HG03175 (cell line): Measurements from ENCODE around the gene MACROD2.
"Not testable (repeated sequence)": the region's sequence is repeated elsewhere in the genome, so short reads cannot be mapped to it uniquely, and the experiment has no call there.

Experiments used
- ATAC-seq: cut with Tn5 transposase; IDR thresholded peaks from one replicate; pipeline ENCODE4 v1.9.1; 2021; ENCODE audit warnings: mild to moderate bottlenecking, moderate library complexity; ENCODE audit not compliant: unreplicated experiment

MACROD2 gene

GRCh38 chr20:14189794-14190402 lies 194.6 kb downstream of the MACROD2 start:
- no peak for ATAC-seq

DNA sequence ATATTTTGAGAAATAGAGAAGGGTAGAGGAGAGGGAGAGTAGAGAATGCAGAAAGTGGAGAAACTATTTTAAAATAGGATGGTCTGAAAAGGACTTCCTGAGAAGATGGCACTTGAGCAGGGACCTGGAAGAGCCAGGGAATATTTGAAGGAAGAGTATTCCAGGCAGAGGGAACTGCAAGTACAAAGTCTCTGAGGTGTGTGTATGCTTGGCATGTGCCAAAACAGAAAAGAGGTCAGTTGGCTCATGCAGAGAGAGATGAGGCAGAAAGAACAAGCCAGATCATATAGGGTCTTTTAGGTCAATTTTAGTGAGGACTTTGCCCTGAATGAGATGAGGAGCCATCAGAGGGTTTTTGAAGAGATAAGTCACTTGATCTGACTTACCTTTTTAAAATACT lies 196.2 kb downstream of the MACROD2 start:
- ATAC-seq = no peak

GRCh38 chr20:14193443-14193842 lies 198.1 kb downstream of the MACROD2 start:
- no peak for ATAC-seq

DNA sequence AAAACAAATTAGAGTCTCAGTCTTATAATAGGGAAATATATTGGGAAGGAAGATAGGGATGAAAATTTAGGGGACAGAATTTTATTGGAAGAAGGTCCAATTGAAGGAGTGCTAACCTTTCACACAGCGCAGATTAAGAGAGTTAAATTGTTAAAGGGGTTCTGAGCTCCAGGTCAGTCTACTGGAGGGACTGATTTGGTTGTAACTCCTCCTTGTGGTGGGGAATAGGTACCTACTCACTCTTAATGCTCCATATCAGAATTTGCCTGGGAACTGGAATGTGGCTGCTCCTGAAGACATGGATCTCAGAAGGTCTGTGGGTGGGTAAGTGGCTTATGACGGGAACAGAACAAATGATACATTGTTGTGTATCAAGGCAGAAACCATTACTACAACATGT lies 198.6 kb downstream of the MACROD2 start:
- ATAC-seq = no peak

- ATAC-seq = no peak
Measured at GRCh38 chr20:14197097-14197496, 201.8 kb downstream of the MACROD2 start.

GRCh38 chr20:14198416-14198815 lies 203.1 kb downstream of the MACROD2 start:
- ATAC-seq = no peak

DNA sequence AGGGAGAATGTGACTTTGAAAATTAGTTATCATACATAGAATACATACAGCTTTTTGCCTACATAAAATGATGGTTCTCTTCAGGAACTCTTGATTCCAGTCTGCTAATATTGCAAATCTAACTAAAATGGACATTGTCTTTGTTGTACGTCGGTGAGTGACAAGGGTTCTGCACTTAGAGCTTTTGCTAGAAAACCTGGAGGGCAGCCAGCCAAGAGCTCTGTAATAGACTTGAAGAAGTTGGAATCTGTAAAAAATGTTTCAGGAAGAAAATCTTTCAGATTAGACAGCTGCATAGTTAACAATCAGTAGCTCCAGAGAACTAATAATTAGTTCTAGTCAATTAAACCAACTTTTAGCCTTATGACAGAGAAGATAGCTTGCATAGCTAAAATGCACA lies 203.8 kb downstream of the MACROD2 start:
- no peak for ATAC-seq

DNA sequence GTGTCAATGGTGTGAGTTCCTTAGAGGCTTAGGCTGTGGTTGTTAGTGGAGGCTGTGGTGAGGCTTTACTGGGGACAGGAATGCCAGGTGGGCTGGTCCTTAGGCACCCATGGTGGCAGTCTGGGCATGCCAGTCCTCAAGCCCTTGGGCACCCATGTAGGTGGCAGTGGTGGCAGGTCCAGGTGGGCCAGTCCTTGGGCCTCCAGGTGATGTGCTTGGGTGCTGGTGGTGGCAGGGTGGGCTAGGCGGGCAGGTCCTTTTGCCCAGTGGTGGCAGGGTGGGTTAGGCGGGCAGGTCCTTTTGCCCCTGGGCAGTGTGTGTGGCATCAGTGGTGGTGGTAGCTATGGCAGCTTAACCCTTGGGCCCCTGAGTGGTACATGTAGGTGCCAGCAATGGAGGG lies 208.3 kb downstream of the MACROD2 start:
- ATAC-seq = no peak

GRCh38 chr20:14207591-14207990 lies 212.3 kb downstream of the MACROD2 start:
- no peak for ATAC-seq

DNA sequence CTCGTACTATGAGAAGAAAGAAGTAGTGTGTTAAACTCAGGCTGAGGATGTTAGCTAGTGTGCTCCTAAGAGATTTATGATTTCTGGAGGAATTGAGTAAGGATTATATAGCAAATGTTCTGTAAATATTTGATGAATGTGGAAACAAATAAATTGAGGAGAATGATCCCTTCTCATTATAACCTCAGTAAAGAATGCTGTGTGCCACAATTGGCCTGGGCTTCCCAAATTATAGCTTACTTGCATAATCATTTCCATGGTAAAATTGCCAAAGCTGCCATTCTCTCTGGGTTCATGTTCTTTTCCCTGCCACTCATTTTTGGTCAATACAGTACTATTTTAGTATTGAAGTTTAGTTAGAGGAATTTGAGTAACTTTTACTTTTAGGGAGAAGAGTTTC lies 213.6 kb downstream of the MACROD2 start:
- ATAC-seq = no peak

DNA sequence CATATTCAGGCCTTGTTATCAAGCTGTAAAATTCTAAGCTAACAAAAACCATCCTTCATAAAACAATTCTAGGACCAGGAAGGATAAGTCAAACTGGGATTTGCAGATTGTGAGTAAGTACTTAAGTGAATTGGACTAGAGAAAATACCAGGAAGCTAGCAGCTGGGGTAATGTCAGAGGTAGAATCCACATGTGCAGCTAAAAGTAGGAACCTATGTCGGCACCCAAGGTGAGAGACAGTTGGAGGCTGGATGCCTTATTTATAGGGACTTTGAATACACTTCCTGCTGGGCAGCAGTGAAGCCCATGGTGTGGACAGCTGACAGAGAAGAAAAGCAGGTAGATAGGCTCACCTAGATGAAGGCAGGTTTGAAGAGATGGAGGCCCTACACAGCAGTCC lies 214.8 kb downstream of the MACROD2 start:
- ATAC-seq = no peak

- no peak for ATAC-seq
Measured at GRCh38 chr20:14214046-14214445, 218.7 kb downstream of the MACROD2 start.

DNA sequence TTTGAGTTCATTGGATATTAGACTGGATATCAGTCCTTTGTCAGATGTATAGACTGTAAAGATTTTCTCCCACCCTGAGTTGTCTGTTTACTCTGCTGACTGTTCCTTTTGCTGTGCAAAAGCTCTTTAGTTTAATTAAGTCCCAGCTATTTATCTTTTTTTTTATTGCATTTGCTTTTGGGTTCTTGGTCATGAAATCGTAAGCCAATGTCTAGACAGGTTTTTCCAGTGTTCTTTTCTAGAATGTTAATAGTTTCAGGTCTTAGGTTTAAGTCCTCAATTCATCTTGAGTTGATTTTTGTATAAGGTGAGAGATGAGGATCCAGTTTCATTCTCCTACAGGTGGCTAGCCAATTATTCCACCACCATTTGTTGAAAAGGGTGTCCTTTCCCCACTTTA lies 220.6 kb downstream of the MACROD2 start:
- ATAC-seq = not testable (repeated sequence)

DNA sequence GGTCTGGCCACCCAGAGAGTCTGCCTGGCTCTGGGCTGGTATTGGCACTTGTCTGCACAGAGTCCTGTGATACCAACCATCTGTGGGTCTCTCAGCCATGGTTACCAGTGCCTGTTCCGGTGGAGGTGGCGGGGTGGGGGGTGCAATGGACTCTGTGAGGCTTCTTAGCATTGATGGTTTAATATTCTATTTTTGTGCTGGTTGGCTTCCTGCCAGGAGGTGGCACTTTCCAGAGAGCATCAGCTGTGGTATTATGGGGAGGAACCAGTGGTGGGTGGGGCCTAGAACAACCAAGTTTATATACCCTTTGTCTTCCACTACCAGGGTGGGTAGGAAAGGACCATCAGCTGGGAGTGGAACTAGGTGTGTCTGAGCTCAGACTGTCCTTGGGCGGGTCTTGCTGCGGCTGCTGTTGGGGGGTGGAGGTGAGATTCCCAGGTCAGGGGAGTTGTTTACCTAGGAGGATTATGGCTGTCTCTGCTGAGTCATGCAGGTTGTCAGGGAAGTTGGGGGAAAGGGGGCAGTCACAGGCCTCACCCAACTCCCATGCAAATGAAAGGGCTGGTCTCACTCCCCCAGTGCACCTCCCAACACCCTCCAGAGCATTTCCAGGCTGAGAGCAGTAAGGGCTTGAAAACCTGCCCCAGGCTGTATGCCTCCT lies 224.6 kb downstream of the MACROD2 start:
- no peak for ATAC-seq

DNA sequence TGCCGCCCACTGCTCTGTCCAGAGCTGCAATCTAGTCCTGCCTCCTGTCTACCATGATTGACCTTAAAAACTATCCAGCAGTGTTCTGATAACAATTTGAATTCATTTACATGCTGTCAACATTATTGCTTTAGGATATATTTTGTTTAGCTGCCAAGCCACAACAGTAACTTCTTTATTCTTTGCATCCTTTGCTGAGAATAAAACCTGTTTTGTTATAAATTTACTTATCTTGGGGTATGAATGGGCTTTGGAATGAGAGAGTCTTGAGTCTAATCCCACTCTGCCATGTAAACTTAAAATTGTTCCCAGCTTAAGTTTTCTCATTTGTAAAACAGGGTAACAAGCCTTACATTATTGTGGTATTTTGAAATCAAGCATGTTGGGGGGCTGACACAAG lies 225.7 kb downstream of the MACROD2 start:
- ATAC-seq = no peak

DNA sequence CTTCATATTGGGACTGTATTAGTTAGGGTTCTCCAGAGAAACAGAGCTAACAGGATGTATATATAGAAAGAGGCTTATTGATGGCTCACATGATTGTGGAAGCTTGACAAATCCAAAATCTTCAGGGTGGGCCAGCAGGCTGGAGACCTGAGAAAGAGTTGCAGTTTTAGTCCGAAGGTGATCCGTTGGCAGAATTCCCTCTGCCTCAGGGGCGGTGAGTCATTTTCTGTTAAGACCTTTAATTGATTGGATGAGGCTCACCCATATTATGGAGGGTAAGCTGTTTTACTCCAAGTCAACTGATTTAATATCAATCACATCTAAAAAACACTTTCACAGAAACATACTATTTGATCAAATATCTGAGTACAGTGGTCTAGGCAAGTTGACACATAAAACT lies 228.5 kb downstream of the MACROD2 start:
- ATAC-seq = no peak

GRCh38 chr20:14226051-14227049 lies 231.0 kb downstream of the MACROD2 start:
- not testable (repeated sequence) for ATAC-seq

- peak; percentile 97 for ATAC-seq
Measured at GRCh38 chr20:14232650-14233049, 237.3 kb downstream of the MACROD2 start.

DNA sequence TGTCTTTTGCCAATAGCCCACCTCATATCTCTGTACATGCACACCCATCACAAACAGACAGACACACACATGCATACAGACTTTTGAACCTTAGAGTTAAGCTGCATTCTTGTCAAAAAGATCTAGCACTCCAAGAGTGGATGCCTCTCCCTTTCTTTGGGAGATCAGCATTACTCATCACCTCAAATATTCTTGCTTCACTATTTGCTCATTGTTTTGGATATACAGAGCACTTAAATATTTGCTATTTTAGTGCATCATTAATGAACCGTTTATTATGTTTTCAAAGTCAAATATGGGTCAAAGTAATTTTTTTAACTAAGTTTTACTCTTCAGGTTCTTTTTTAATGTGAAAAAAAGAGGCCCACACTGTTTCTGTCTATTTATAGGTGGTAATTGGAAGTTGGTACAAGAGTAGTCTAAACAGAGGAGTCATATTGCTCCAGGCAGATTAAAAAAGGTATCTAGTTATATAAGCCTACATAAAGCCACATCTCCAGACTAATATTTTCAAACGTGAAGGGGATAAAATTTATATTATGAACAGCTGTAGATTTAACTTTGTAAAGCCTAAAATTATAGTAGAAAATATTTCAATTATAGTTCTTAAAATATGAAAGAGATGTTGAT lies 239.5 kb downstream of the MACROD2 start:
- no peak for ATAC-seq

- no peak for ATAC-seq
Measured at GRCh38 chr20:14235355-14235754, 240.0 kb downstream of the MACROD2 start.

DNA sequence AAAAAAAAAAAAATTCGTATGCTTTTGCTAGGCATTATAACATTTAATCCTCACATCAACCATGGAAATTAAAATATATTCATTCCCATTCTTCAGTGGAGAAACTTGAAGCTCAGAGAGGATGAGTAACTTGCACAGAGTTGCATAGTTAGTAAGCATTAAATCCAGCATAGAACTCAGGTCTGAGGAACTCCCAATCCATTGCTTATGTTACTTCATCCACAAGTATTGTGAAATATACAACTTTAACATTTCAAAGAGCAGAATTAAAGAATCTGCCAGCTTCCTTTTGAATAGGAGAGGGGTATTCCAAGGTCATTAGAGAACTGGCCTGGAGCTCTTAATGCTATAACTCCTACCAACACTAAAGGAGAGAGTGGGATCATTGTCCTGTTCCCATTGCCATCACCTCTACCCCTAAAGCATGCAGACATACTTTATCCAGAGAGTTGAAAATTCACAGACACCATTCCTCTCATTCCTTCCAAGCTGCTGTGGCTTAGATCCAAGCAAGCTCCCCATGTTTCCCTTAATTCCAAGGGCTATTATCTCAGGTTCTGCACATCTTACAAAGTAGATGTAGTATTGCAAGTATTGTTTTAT lies 250.2 kb downstream of the MACROD2 start:
- no peak for ATAC-seq
